Prostate gland (tissue), 2 donors: ENCODE data around the gene CPSF3.

Experiments used
- CTCF ChIP-seq, 4 experiments: fragments of 200-600 bp in 2 of 4; fragments of 450-650 bp in 2 of 4; sonication (generic) in 2 of 4; IDR thresholded peaks; 1 replicate in 3 of 4; 2 replicates in 1 of 4; pipeline ENCODE4 v1.5.1; 2016 to 2019; ENCODE audit warnings: antibody characterized with exemption in 4 of 4, mild to moderate bottlenecking in 2 of 4, moderate library complexity in 2 of 4
- POLR2A ChIP-seq: fragments of 450-650 bp; IDR thresholded peaks from one replicate; pipeline ENCODE4 v1.6.1; 2016; ENCODE audit warnings: antibody characterized with exemption, mild to moderate bottlenecking

- TF ChIP-seq POLR2A (no peak), CTCF (IDR thresholded peaks at IDR 0.05) (no peak)
Measured at GRCh38 chr2:9478526-9478925, 55.1 kb downstream of the CPSF3 start.
